Motor neuron (in vitro differentiated cells): ENCODE results near the gene SENP8. TPM values are rescaled to one million over a fixed set of nuclear protein-coding genes. Genes with fewer than 3 reads are reported as not detected.
A peak's percentile ranks its signal among the peaks of the same experiment; 100 is the strongest.
"Not testable (repeated sequence)": the region's sequence is repeated elsewhere in the genome, so short reads cannot be mapped to it uniquely, and the experiment has no call there.

Experiments used
- ATAC-seq, 8 experiments: fragments of 200-7000 bp; cut with Tn5 transposase; replicated peaks in 6 of 8; 2 replicates each; pipeline ENCODE4 v1.8.0; 2021; ENCODE audit warnings: mild to moderate bottlenecking in 8 of 8, moderate library complexity in 8 of 8
- H3K27ac ChIP-seq, 2 donors: fragments of 250-450 bp; sonication (Bioruptor Pico); 2 replicates each; pipeline ENCODE4 v1.9.0; 2021; ENCODE audit warnings: antibody characterized with exemption in 2 of 2, mild to moderate bottlenecking in 2 of 2, moderate library complexity in 1 of 2
- H3K4me1 ChIP-seq, 2 donors: fragments of 250-450 bp; sonication (Bioruptor Pico); replicated peaks in 1 of 2; 2 replicates each; pipeline ENCODE4 v1.6.1; 2021; ENCODE audit warnings: antibody characterized with exemption in 2 of 2, mild to moderate bottlenecking in 2 of 2, moderate library complexity in 1 of 2
- H3K4me3 ChIP-seq, 5 donors: fragments of 250-450 bp; sonication (Bioruptor Pico); 2 replicates each; pipeline ENCODE4 v1.9.0; 2021; ENCODE audit warnings: antibody characterized with exemption in 5 of 5, mild to moderate bottlenecking in 5 of 5, moderate library complexity in 4 of 5
- WGBS, 10 experiments: fragments of 450-650 bp; shearing (Covaris generic); methylation state at CpG; one replicate each; pipeline ENCODE4 v1.0.0; 2022; 5-methylcytosine and 5-hydroxymethylcytosine counted together
- in situ Hi-C, 9 experiments: fragments of 400-800 bp; cut with MboI; loops; one replicate each; pipeline ENCODE4 v1.15.0; 2021; ENCODE audit warnings: low sequenced_read_pairs in 9 of 9, low pct_unique_long_range_greater_than_20kb in 2 of 9; ENCODE audit not compliant: unreplicated experiment in 9 of 9
- total RNA-seq, 8 experiments: library from RNA; unstranded; fragments of 300-600 nt; gene quantifications; 2 replicates each; pipeline versions ENCODE4 v1.2.3 to v1.2.4, GENCODE V29; 2022

Gene SENP8
- total RNA-seq = 1 to 10 TPM; 2.6 to 5.9 (median 5.0) TPM

DNA sequence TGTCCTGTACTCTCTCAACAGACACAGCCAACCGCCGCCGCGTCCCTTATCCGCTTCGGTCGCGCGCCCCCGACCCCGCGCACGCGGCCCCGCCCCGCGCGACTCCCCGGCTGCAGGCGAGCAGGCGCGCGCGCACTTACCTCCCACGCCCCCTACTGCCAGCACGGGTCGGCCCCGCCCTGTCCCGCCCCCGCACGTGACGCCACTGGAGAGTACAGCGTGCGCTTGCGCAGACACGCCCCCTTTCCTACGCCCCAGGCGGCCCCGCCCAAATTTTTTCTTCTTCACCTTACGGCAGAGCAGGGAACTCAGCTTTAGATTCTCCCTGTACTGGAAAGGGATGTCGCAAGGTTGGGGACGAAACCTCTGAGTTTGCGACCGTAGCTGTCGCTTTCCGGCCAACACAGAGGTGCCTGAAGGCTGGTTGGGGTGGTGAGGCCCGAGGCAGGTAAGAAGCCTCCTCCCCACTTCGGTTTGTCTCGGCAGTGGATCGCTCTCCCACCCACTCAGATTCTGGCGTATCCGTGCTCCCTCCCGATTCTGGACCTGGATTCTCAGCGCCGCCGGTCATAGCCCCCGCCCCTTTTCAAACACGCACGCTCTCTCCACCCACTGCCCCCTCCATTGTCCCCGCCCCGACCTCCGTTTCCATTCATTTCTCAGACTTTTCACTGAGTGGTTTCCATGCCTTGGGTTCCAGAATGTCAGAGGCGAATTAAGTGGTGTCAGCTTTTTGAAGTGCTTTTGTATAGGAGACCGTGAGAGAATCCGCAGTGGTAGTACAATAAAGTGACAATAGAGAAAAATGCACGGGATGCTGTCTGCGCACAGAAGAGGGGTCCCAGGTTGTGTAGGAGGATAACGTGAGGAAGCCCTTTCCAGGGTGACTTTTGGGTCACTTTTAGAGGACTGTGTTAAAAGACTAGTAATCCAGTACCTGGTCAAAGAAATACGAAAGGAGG is at the start of gene SENP8, which contains the start of gene MYO9A:
TSS of gene SENP8 (plus strand) at position 387 of the 962 bp plus-strand sequence. CDS start 21,221 bp downstream, outside the sequence.
TSS of gene MYO9A (minus strand) at position 134 of the 962 bp plus-strand sequence. CDS start 71,587 bp downstream, outside the sequence.
- peak; percentile 54 to 80 (median 71) for ATAC-seq
- Histone ChIP-seq H3K4me3 (peak within 1 kb of the TSS; percentile 51 to 94 (median 85)), H3K4me1 (peaks cover 8 to 12% of the 10 kb centered on the region in 2 donors), H3K27ac (peak within 1 kb of the TSS; percentile 94 to 98)
- in situ Hi-C loops = no loop called here
- WGBS, 10 experiments = 0 to 8% (median 0%) methylated on average over 1 to 7 of the region's 69 CpGs

DNA sequence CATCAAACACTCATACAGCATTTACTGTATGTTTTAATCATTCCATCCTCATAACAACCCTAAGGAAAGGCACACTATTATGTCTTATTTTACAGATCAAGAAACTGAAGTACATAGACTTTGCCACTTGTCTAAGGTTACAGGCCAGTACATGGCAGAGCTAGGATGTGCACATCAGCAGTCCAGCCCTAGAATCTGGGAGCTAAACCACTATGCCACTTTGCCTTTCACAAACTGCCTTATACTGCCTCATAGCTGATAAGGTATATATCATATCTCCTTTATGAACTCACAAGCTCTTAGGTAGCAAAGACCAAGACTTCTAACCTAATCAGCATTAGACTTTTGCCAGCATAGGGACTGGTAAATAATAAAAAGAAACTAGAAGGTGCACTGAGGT is 49.3 kb upstream of the SENP8 start:
- H3K4me3 ChIP-seq = no peak overlapping the region
- ATAC-seq = no peak
- in situ Hi-C loops = no loop called here
- no peak overlapping the region for H3K27ac ChIP-seq
- no peaks in the 10 kb centered on the region for H3K4me1 ChIP-seq

DNA sequence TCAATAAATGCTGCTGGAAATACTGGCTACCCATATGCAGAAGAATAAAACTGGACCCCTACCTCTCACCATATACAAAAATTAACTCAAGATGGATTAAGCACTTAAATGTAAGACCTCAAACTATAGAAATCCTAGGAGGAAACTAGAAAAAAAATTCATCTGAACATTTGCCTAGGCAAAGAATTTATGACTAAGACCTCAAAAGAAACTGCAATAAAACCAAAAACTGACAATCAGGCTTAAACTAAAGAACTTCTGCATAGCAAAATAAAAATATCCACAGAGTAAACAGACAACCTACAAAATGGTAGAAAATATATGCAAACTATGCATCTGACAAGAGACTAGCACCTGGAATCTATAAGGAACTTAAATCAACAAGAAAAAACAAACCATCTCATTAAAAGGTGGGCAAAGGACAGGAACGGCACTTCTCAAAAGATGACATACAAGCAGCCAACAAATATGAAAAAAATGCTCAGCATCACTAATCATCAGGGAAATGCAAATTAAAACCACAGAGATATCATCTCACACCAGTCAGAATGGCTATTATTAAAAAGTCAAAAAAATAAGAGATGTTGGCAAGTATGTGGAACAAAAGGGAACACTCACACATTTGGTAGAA is 47.3 kb upstream of the SENP8 start:
- no peaks in the 10 kb centered on the region for H3K4me1 ChIP-seq
- in situ Hi-C loops = no loop called here
- no peak overlapping the region for H3K27ac ChIP-seq
- WGBS, 10 experiments = 0 to 100% (median 85%) methylated on average over 1 of the region's 1 CpG
- no peak overlapping the region for H3K4me3 ChIP-seq
- no peak for ATAC-seq

DNA sequence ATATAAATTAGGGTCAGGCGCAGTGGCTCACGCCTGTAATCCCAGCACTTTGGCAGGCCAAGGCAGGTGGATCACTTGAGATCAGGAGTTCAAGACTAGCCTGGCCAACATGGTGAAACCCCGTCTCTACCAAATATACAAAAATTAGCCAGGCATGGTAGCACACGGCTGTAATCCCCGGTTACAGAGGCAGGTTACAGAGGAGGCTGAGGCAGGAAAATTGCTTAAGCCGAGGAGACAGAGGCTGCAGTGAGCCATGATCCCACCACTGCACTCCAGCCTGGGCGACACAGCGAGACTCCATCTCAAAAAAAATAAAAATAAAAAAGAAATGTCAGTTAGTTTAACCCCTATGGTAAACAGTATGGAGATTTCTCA is 46.8 kb upstream of the SENP8 start:
- ATAC-seq, H3K4me1 ChIP-seq, H3K4me3 ChIP-seq, H3K27ac ChIP-seq, in situ Hi-C loops: not testable (repeated sequence)
- 94 to 100% (median 100%) methylated on average over 1 to 7 of the region's 8 CpGs; no CpG with 5 or more reads in 3 of the 10 experiments for WGBS, 10 experiments

DNA sequence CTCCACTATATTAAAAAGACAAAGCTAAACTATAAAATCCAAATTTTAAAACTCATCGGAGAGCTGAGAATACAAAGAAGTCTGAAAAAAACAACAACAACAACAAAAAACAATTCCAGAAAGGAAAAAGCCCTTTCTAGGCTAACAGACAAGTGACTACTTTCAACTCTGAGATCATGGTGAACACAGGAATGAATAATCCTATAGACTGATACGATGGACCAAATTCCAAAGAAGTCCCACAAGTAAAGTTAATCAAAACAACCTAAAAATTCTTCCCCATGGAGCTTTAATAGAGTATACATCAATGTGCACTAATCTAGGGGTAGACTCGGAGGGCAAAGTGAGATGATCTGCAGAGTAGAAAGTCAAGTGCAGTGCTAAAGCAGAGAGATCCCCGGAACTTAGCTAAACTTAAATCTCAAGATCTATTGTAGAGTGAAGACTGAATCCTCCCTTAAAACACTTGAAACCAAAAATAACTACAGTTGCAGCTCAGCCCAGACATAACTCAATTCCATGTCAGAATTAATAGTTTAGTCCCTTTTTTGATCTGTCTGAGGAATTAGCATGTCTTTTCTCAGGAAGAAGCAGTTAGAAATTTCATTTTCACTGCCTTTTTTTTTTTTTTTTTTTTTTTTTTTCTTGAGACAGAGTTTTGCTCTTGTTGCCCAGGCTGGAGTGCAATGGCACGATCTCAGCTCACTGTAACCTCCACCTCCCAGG is 43.7 kb upstream of the SENP8 start:
- in situ Hi-C loops = no loop called here
- Histone ChIP-seq H3K27ac (no peak overlapping the region), H3K4me1 (no peaks in the 10 kb centered on the region), H3K4me3 (no peak overlapping the region)
- ATAC-seq = peak in 1 of 8 experiments; percentile 19
- WGBS, 10 experiments = 61 to 100% (median 90%) methylated on average over 1 to 5 of the region's 5 CpGs

DNA sequence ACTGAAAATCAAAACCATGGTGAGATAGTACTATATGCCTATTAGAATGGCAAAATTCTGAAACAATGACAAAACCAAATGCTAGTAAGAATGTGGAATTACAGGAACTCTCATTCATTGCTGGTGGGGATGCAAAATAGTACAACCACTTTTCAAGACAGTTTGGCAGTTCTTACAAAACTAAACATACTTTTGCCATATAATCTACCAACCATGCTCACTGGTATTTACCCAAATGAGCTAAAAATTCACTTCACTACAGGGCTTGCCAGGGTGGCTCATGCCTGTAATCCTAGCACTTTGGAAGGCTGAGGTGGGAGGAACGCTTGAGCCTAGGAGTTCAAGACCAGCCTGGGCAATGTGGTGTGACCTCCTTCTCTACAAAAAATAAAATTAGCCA is 40.3 kb upstream of the SENP8 start:
- H3K4me3 ChIP-seq = no peak overlapping the region
- 70 to 100% (median 100%) methylated on average over 1 of the region's 1 CpG; no CpG with 5 or more reads in 7 of the 10 experiments for WGBS, 10 experiments
- no peak overlapping the region for H3K27ac ChIP-seq
- H3K4me1 ChIP-seq = no peaks in the 10 kb centered on the region
- ATAC-seq = no peak
- in situ Hi-C loops = no loop called here

DNA sequence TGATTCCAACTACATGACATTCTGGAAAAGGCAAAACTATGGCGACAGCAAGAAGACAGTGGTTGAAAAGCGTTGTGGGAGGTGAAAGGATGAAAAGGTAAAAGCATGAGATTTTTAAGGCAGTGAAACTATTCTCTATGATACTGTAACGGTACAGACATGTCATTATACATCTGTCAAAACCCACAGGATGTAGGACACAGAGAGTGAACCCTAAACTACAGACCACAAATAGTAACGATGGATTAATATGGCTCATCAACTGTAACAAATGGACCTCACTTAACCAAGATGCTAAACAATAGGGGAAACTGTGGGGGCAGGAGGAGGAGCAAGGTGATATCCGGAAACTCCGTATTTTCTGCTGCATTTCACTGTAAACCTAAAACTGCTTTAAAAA is 39.3 kb upstream of the SENP8 start:
- no peak overlapping the region for H3K27ac ChIP-seq
- WGBS, 10 experiments = 79 to 100% (median 93%) methylated on average over 3 to 6 of the region's 6 CpGs
- H3K4me1 ChIP-seq = no peaks in the 10 kb centered on the region
- no peak overlapping the region for H3K4me3 ChIP-seq
- in situ Hi-C loops = no loop called here
- ATAC-seq = no peak

DNA sequence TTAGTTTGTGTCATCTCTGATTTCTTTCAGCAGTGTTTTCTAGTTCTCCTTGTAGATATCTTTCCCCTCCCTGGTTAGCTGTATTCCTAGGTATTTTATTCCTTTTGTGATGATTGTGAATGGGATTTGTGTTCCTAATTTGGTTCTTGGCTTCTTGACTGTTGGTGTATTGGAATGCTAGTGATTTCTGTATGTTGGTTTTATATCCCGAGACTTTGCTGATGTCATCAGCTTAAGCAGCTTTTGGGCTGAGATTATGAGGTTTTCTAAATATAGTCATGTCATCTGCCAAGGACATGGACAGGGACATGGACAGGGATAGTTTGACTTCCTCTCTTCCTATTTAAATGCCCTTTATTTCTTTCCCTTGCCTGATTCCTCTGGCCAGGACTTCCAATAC is 36.0 kb upstream of the SENP8 start:
- 75 to 100% (median 100%) methylated on average over 1 of the region's 1 CpG; no CpG with 5 or more reads in 2 of the 10 experiments for WGBS, 10 experiments
- no peak overlapping the region for H3K27ac ChIP-seq
- in situ Hi-C loops = no loop called here
- H3K4me3 ChIP-seq = no peak overlapping the region
- no peak for ATAC-seq
- H3K4me1 ChIP-seq = no peaks in the 10 kb centered on the region

DNA sequence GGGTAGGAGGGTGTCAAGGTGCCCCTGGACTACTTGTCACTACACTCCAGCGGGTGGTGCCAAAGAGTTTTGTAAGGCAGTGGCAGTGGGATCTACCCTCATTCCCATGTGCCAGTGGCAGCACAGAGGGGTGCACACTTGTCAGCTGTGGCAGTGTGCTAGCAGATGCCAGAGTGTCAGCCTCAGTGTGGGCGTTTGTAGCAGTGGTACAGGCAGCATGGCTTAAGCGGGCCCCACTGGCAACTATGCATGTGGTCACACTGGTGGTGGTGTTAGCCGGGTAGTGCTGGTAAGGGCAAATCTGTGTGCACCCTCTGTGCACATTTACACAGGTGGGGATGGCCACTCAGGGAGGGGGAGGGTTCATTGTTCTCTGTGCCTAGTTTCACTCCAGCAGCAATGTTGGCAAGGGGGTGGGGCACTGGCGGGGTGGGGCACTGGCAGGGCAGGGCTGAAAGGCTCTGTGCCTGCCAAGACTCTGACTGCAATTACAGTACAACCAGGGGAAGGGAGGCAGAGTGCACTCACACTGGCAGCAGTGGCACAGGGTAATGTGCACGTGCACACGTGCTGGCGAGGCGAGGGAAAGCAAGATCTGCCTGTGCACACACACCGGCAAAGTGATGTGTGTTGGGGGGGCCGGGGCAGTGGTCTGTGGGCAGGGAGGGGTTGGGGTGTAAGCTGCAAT is 32.0 kb upstream of the SENP8 start:
- no peaks in the 10 kb centered on the region for H3K4me1 ChIP-seq
- in situ Hi-C loops = no loop called here
- no peak overlapping the region for H3K4me3 ChIP-seq
- ATAC-seq = no peak
- WGBS, 10 experiments = 94 to 100% (median 100%) methylated on average over 1 to 3 of the region's 11 CpGs; no CpG with 5 or more reads in 7 of the 10 experiments
- H3K27ac ChIP-seq = no peak overlapping the region

DNA sequence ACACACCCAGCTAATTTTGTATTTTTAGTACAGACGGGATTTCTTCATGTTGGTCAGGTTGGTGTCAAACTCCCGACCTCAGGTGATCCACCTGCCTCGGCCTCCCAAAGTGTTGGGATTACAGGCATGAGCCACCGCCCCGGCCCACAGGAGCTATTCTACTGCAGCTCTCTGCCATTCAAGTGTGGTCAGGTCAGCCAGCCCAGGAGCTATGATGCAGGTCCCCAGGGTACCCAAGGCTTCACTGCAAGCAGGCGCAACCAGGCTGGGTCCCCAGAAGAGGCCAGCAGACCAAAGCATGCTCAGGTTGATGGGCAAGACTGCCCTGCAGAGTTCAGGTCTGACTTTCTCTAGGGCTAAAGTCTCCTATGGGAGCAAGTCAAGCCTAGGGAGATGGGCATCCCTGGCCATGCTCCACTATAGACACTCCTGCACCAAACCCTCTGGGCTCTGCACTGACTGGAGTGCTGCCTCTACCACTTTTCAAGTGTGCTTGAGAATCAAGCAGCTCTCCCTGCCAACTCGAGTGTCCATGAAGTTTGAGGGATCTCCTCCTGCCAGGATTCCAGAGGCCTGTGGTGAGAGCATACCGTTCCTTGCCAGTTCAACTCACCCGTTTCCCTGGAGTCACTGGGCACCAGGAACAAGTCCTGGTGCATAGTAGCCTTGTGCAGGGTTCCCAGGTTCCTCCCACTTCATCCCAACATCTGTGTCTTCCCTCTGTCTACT is 31.1 kb upstream of the SENP8 start:
- 83 to 100% (median 92%) methylated on average over 1 to 6 of the region's 9 CpGs; no CpG with 5 or more reads in 3 of the 10 experiments for WGBS, 10 experiments
- H3K4me1 ChIP-seq = no peaks in the 10 kb centered on the region
- H3K27ac ChIP-seq = no peak overlapping the region
- no peak for ATAC-seq
- no peak overlapping the region for H3K4me3 ChIP-seq
- in situ Hi-C loops = no loop called here

DNA sequence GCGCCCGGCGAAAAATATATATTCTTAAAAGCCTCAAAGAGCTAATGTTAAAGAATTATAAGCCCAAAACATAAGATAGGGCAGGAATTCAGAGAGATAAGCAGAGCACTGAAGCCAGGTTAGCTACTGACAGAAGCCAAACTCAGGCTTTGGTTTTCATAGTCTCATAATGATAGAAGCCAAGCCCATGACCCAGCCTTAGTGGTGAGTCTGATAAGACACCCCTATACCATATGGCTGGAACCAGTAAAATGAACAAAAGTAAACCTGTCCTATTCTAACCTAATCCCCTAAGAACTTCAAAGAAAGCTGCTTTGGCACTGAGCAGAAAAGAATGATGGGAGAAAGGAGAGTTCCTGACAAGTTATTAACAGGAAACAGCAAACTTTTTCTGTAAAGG is 26.2 kb upstream of the SENP8 start:
- Histone ChIP-seq H3K27ac (no peak overlapping the region), H3K4me3 (no peak overlapping the region), H3K4me1 (no peaks in the 10 kb centered on the region)
- no peak for ATAC-seq
- in situ Hi-C loops = no loop called here
- 87 to 100% (median 100%) methylated on average over 1 to 3 of the region's 3 CpGs; no CpG with 5 or more reads in 3 of the 10 experiments for WGBS, 10 experiments

DNA sequence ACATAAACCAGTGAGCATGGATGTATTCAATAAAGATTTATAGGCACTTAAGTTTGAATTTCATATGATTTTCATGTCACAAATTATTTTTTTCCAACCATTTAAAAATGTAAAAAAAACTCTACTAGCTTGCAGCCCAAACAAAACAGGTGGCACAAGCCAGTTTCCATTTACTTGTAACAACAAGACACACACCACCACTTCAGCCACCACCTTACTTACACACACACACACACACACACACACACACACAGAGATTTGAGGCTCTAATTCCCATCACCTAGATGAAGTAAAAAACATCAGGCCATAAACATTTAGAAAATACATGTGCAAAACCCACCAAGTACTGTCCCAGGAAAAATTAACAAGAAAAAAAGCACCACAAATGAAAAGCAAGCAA is 25.5 kb upstream of the SENP8 start:
- H3K4me3 ChIP-seq = no peak overlapping the region
- no peaks in the 10 kb centered on the region for H3K4me1 ChIP-seq
- no peak for ATAC-seq
- in situ Hi-C loops = no loop called here
- no peak overlapping the region for H3K27ac ChIP-seq
